Thoracic aorta (tissue), 2 donors: Measurements from ENCODE around the gene IGFBP7. TPM values are rescaled to one million over a fixed set of nuclear protein-coding genes. Genes with fewer than 3 reads are reported as not detected.
"Not testable (repeated sequence)": the region's sequence is repeated elsewhere in the genome, so short reads cannot be mapped to it uniquely, and the experiment has no call there.

Experiments
- ATAC-seq: fragments of 150-250 bp; one replicate; pipeline ENCODE4 v1.8.0; 2017; ENCODE audit warnings: low read depth; ENCODE audit not compliant: insufficient number of reproducible peaks, low FRiP score
- DNase-seq: peaks from one replicate; pipeline ENCODE4 v3.0.0-alpha.2; 2020; ENCODE audit warnings: low spot score
- H3K27ac ChIP-seq, 2 donors: fragments of 200-600 bp; sonication (generic); 1 replicate in 1 of 2; 2 replicates in 1 of 2; pipeline ENCODE4 v1.5.1; 2016; ENCODE audit warnings: mild to moderate bottlenecking in 2 of 2, moderate library complexity in 2 of 2
- H3K27me3 ChIP-seq: fragments of 200-600 bp; sonication (generic); replicated peaks from 2 replicates; pipeline ENCODE4 v1.6.0; 2016; ENCODE audit warnings: mild to moderate bottlenecking; ENCODE audit not compliant: insufficient read depth
- H3K36me3 ChIP-seq: fragments of 200-600 bp; sonication (generic); one replicate; pipeline ENCODE4 v1.5.1; 2016
- H3K4me1 ChIP-seq, 2 donors: fragments of 200-600 bp; sonication (generic); 1 replicate in 1 of 2; 2 replicates in 1 of 2; pipeline versions ENCODE4 v1.5.1 to v1.6.0; 2016; ENCODE audit warnings: low read depth in 2 of 2, mild to moderate bottlenecking in 1 of 2; ENCODE audit not compliant: control insufficient read depth in 1 of 2
- H3K4me3 ChIP-seq: fragments of 200-600 bp; sonication (generic); 2 replicates; pipeline ENCODE4 v1.5.1; 2016; ENCODE audit warnings: mild to moderate bottlenecking
- H3K9me3 ChIP-seq: fragments of 200-600 bp; sonication (generic); 2 replicates; pipeline ENCODE4 v1.5.1; 2016
- CTCF ChIP-seq: fragments of 200-600 bp; sonication (generic); IDR thresholded peaks from one replicate; pipeline ENCODE4 v1.5.1; 2019; ENCODE audit warnings: antibody characterized with exemption
- total RNA-seq, 2 donors: library from RNA; depleted of rRNA; stranded (reverse); fragments of >200 nt; gene quantifications; one replicate each; pipeline versions ENCODE4 v1.1.0 to v1.2.3, GENCODE V29; 2016

IGFBP7 gene
- total RNA-seq, 2 donors from 2014 or later = 4,453 to 6,615 TPM

GRCh38 chr4:57053508-57053907, 56.7 kb downstream of the IGFBP7 start:
- Histone ChIP-seq H3K27ac (peak overlapping the region; percentile 64 to 97), H3K36me3 (no peaks in the 10 kb centered on the region), H3K9me3 (no peaks in the 10 kb centered on the region), H3K4me1 (peaks cover 61 to 98% of the 10 kb centered on the region in 2 donors), H3K27me3 (no peaks in the 10 kb centered on the region), H3K4me3 (no peak overlapping the region)
- peak; percentile 78 for ATAC-seq
- no peak for TF ChIP-seq CTCF
- no peak for DNase-seq

- no peaks in the 10 kb centered on the region for H3K36me3 ChIP-seq
- ATAC-seq = no peak
- no peak for TF ChIP-seq CTCF
- H3K4me1 ChIP-seq = peaks cover 49 to 92% of the 10 kb centered on the region in 2 donors
- DNase-seq = no peak
- H3K4me3 ChIP-seq = no peak overlapping the region
- no peaks in the 10 kb centered on the region for H3K9me3 ChIP-seq
- peak overlapping the region; percentile 64 to 97 for H3K27ac ChIP-seq
- no peaks in the 10 kb centered on the region for H3K27me3 ChIP-seq
Measured at GRCh38 chr4:57051524-57051923, 58.7 kb downstream of the IGFBP7 start.

GRCh38 chr4:57051095-57051494, 59.1 kb downstream of the IGFBP7 start:
- Histone ChIP-seq H3K4me1 (peaks cover 49 to 92% of the 10 kb centered on the region in 2 donors), H3K9me3 (no peaks in the 10 kb centered on the region), H3K36me3 (no peaks in the 10 kb centered on the region), H3K4me3 (no peak overlapping the region), H3K27ac (peak overlapping the region; percentile 64 to 97), H3K27me3 (no peaks in the 10 kb centered on the region)
- TF ChIP-seq CTCF = no peak
- ATAC-seq = no peak
- no peak for DNase-seq

- Histone ChIP-seq H3K4me1 (peaks cover 60 to 92% of the 10 kb centered on the region in 2 donors), H3K27ac (peak overlapping the region; percentile 64 to 97), H3K36me3 (no peaks in the 10 kb centered on the region), H3K4me3 (no peak overlapping the region), H3K9me3 (no peaks in the 10 kb centered on the region), H3K27me3 (no peaks in the 10 kb centered on the region)
- DNase-seq (no peak), ATAC-seq (no peak)
- TF ChIP-seq CTCF = no peak
Measured at GRCh38 chr4:57048590-57049304, 61.4 kb downstream of the IGFBP7 start.

- H3K27me3 ChIP-seq, DNase-seq, H3K4me3 ChIP-seq, H3K9me3 ChIP-seq, H3K36me3 ChIP-seq, ATAC-seq: not testable (repeated sequence)
- Histone ChIP-seq H3K4me1 (peaks cover 73 to 92% of the 10 kb centered on the region in 2 donors), H3K27ac (peak overlapping the region; percentile 89 to 95)
Measured at GRCh38 chr4:57047046-57047445, 63.1 kb downstream of the IGFBP7 start.
